T-cell (primary cell): ENCODE data around the gene LRRC57. TPM values are rescaled to one million over a fixed set of nuclear protein-coding genes. Genes with fewer than 3 reads are reported as not detected.

ENCODE experiments used
- ATAC-seq, 4 experiments: fragments of 200-7000 bp in 3 of 4; fragments of 150-1000 bp in 1 of 4; cut with Tn5 transposase; replicated peaks in 1 of 4; 1 replicate in 3 of 4; 2 replicates in 1 of 4; pipeline ENCODE4 v1.10.0; 2021; ENCODE audit warnings: moderate library complexity in 3 of 4, mild to moderate bottlenecking in 2 of 4, moderate number of reproducible peaks in 1 of 4
- CTCF ChIA-PET, 2 donors: fragments of 300-600 bp; sonication (Branson Sonifier 250); formaldehyde crosslinking; loops; one replicate each; lab custom pipeline; 2022; ENCODE audit warnings: antibody characterized with exemption in 2 of 2; lab: Charles Lee
- POLR2A ChIA-PET, 2 donors: fragments of 300-600 bp; sonication (Branson Sonifier 250); formaldehyde crosslinking; loops; one replicate each; lab custom pipeline; 2022; ENCODE audit warnings: antibody characterized with exemption in 2 of 2; lab: Charles Lee
- DNase-seq, 35 experiments: peaks; one replicate each; pipeline versions ENCODE4 v3.0.0 to v3.0.0-alpha.2; 2013 to 2023
- H3K27ac ChIP-seq: one replicate; pipeline ENCODE4 v1.5.1; 2013; ENCODE audit warnings: low read length
- H3K27me3 ChIP-seq, 2 experiments: replicated peaks in 1 of 2; 1 replicate in 1 of 2; 2 replicates in 1 of 2; pipeline versions ENCODE4 v1.6.1 to v1.7.0; 2013; ENCODE audit warnings: low read length in 1 of 2, mixed read lengths in 1 of 2; ENCODE audit not compliant: control insufficient read depth in 2 of 2, insufficient read depth in 2 of 2; ENCODE audit errors: extremely low read depth in 1 of 2
- H3K36me3 ChIP-seq, 2 donors: 1 replicate in 1 of 2; 2 replicates in 1 of 2; pipeline versions ENCODE4 v1.6.1 to v1.7.0; 2013; ENCODE audit warnings: low read length in 1 of 2; ENCODE audit not compliant: control insufficient read depth in 2 of 2, insufficient read depth in 1 of 2; ENCODE audit errors: extremely low read depth in 1 of 2
- H3K4me1 ChIP-seq, 2 experiments: 1 replicate in 1 of 2; 2 replicates in 1 of 2; pipeline versions ENCODE4 v1.6.1 to v1.7.0; 2013; ENCODE audit warnings: low read length in 2 of 2, mixed read lengths in 1 of 2; ENCODE audit not compliant: insufficient read depth in 2 of 2, control insufficient read depth in 1 of 2; ENCODE audit errors: extremely low read depth in 1 of 2
- H3K4me3 ChIP-seq, 2 donors: 1 replicate in 1 of 2; 2 replicates in 1 of 2; pipeline versions ENCODE4 v1.5.1 to v1.7.0; 2013; ENCODE audit warnings: mild to moderate bottlenecking in 2 of 2, low read length in 1 of 2, moderate library complexity in 1 of 2; ENCODE audit not compliant: control insufficient read depth in 1 of 2; ENCODE audit errors: extremely low read depth in 1 of 2
- H3K9me3 ChIP-seq: 2 replicates; pipeline ENCODE4 v1.7.0; 2013
- H3K27ac Mint-ChIP-seq, 2 donors: one replicate each; pipeline ENCODE4 v1.8.0; 2020 to 2021; ENCODE audit warnings: mild to moderate bottlenecking in 2 of 2, mixed read lengths in 2 of 2
- H3K27me3 Mint-ChIP-seq, 2 donors: one replicate each; pipeline ENCODE4 v1.8.0; 2021 to 2022; ENCODE audit warnings: mixed read lengths in 2 of 2
- H3K36me3 Mint-ChIP-seq: one replicate; pipeline ENCODE4 v1.8.0; 2021; ENCODE audit warnings: mixed read lengths
- H3K4me1 Mint-ChIP-seq, 3 donors: one replicate each; pipeline ENCODE4 v1.8.0; 2020 to 2022; ENCODE audit warnings: mixed read lengths in 3 of 3, mild to moderate bottlenecking in 1 of 3
- H3K4me3 Mint-ChIP-seq, 3 donors: one replicate each; pipeline ENCODE4 v1.8.0; 2020 to 2022; ENCODE audit warnings: mild to moderate bottlenecking in 3 of 3, mixed read lengths in 3 of 3, moderate library complexity in 3 of 3
- H3K9me3 Mint-ChIP-seq, 3 donors: one replicate each; pipeline ENCODE4 v1.8.0; 2020 to 2022; ENCODE audit warnings: mixed read lengths in 3 of 3
- WGBS: methylation state at CpG from one replicate; pipeline ENCODE4 v1.1.5; 2013; ENCODE audit warnings: missing lambda C conversion rate; ENCODE audit not compliant: insufficient coverage; 5-methylcytosine and 5-hydroxymethylcytosine counted together
- total RNA-seq, 35 experiments: library from RNA in 6 of 35; stranded (reverse) in 6 of 35; fragments of 120-200 nt in 1 of 35; gene quantifications; one replicate each; pipeline versions ENCODE4 v1.2.1 to v1.2.4 and lab custom pipeline; 2013 to 2026

The LRRC57 gene
- total RNA-seq, 5 donors from 2014 or later (not counting 1 experiment from before 2014, with no cell fraction given): 13.4 to 24.6 (median 18.4) TPM

DNA sequence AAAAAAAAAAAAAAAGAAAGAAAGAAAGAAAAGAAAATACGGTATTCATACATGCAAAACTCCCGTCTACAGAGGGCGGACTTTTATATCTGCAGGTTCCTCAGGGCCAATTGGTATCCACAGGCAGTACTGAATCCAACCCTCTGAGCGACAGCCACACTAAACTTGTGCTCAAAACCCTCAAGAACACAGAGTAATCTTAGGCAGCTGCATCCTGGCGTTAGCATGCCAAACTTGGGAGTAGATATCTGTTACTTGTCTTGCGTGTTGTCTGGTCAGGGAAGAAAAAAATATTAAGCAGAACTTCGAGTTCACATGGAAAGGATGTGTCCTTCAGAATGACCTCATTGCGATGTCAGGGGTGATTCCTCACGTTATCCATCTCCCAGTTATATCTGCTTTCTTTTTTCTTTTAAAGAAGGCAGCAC, 40.3 kb downstream of the LRRC57 start:
- Histone ChIP-seq H3K4me3 (no peak overlapping the region), H3K36me3 (peaks cover 0 to 11% of the 10 kb centered on the region in 2 donors), H3K27ac (no peak overlapping the region), H3K9me3 (no peaks in the 10 kb centered on the region), H3K27me3 (no peaks in the 10 kb centered on the region), H3K4me1 (no peaks in the 10 kb centered on the region)
- ChIA-PET CTCF (no interaction called here), POLR2A (no interaction called here)
- H3K9me3 Mint-ChIP-seq: no peaks in the 10 kb centered on the region
- DNase-seq (no peak), ATAC-seq (no peak)
- H3K4me3 Mint-ChIP-seq: no peak overlapping the region
- no CpG with 5 or more reads among the region's 9 CpGs for WGBS
- H3K4me1 Mint-ChIP-seq: peaks cover 6 to 15% (median 12%) of the 10 kb centered on the region in 3 donors
- no peak overlapping the region for H3K27ac Mint-ChIP-seq
- no peaks in the 10 kb centered on the region for H3K27me3 Mint-ChIP-seq
- H3K36me3 Mint-ChIP-seq: peaks cover 24% of the 10 kb centered on the region

DNA sequence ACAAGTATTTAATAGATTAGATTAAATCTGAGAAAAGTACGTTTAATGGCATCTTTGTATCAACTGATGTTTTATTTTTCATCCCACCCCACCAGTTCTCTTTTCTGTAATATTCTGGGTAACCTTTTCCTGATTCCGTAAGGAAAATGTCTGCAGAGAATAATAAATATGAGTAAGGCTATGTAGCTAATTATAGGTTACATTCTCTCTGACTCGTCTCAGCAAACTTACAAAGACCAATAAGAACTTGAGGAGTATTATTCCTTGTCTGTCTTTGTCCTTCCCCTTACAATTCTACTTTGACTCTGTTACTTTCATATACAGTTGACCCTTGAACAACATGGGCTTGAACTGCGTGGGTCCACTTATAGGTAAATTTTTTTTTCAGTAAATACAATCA, 41.1 kb downstream of the LRRC57 start:
- no peak for ATAC-seq
- no CpG with 5 or more reads among the region's 4 CpGs for WGBS
- Histone ChIP-seq H3K27me3 (no peaks in the 10 kb centered on the region), H3K36me3 (peaks cover 0 to 8% of the 10 kb centered on the region in 2 donors), H3K9me3 (no peaks in the 10 kb centered on the region), H3K4me3 (no peak overlapping the region), H3K27ac (no peak overlapping the region), H3K4me1 (no peaks in the 10 kb centered on the region)
- ChIA-PET POLR2A (no interaction called here), CTCF (interaction anchor here in 1 of 2 donors (0.9 kb wide), 1 partner anchor 8 kb away, joined by 3 read pairs; no protein-coding TSS in a partner anchor)
- no peaks in the 10 kb centered on the region for H3K27me3 Mint-ChIP-seq
- peak overlapping the region in 1 of 2 donors; percentile 6 for H3K27ac Mint-ChIP-seq
- no peak for DNase-seq
- H3K36me3 Mint-ChIP-seq: peaks cover 17% of the 10 kb centered on the region
- peaks cover 6 to 15% (median 14%) of the 10 kb centered on the region in 3 donors for H3K4me1 Mint-ChIP-seq
- H3K9me3 Mint-ChIP-seq: no peaks in the 10 kb centered on the region
- no peak overlapping the region for H3K4me3 Mint-ChIP-seq

DNA sequence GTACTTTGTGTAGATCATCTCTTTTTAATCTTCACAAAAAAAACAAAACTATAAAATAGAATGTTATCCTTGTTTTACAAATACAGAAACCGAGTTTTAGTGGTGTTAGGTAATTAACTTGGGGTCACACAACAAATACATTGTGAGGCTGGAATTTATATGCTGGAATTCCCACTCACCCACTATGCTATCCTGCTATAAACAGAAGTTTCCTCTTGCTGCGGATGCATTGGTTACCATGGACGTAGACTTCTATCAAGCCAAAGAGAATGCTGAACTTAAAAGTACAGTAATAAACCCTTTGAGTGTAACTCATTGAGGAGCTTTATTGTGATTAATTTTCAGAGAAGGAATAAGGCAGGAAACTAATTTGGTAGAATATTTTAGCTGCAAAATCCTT, 44.0 kb downstream of the LRRC57 start:
- ChIA-PET POLR2A (interaction anchor here in 1 of 2 donors (0.6 kb wide), 1 partner anchor 143 kb away, joined by 3 read pairs; no protein-coding TSS in a partner anchor), CTCF (interaction anchor here in 1 of 2 donors (0.6 kb wide), 2 partner anchors 19 to 84 kb away, joined by 4 to 5 read pairs; no protein-coding TSS in a partner anchor)
- H3K9me3 ChIP-seq: no peaks in the 10 kb centered on the region
- Mint-ChIP-seq H3K9me3 (no peaks in the 10 kb centered on the region), H3K4me3 (no peak overlapping the region), H3K4me1 (peaks cover 20 to 31% (median 22%) of the 10 kb centered on the region in 3 donors), H3K36me3 (peaks cover 6% of the 10 kb centered on the region), H3K27me3 (no peaks in the 10 kb centered on the region), H3K27ac (no peak overlapping the region)
- no peak overlapping the region for H3K4me3 ChIP-seq
- peaks cover 0 to 3% of the 10 kb centered on the region in 2 donors for H3K36me3 ChIP-seq
- H3K27me3 ChIP-seq: no peaks in the 10 kb centered on the region
- H3K27ac ChIP-seq: no peak overlapping the region
- ATAC-seq (no peak), DNase-seq (no peak)
- no CpG with 5 or more reads among the region's 3 CpGs for WGBS
- peaks cover 0 to 3% of the 10 kb centered on the region in 2 experiments for H3K4me1 ChIP-seq

DNA sequence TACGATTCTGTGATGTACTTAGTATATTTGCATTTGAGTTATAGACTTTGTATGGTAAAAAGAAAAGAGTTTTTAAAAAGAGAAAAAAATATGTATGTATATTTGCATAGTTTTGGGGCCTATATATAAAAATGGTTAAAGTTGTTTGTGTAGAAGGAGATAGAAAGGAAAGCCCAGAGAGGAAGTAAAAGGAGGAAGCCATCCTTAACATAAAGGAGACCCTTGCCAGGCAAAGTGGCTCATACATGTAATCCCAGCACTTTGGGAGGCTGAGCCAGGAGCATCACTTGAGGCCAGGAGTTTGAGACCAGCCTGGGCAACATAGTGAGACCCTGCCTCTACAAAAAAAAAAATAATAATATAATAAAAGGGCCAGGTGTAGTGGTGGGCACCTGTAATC, 44.8 kb downstream of the LRRC57 start:
- Histone ChIP-seq H3K27me3 (no peaks in the 10 kb centered on the region), H3K9me3 (no peaks in the 10 kb centered on the region), H3K4me1 (peaks cover 0 to 3% of the 10 kb centered on the region in 2 experiments), H3K36me3 (peaks cover 0 to 3% of the 10 kb centered on the region in 2 donors), H3K27ac (no peak overlapping the region), H3K4me3 (no peak overlapping the region)
- WGBS: 100% methylated on average over 1 of the region's 1 CpG
- H3K36me3 Mint-ChIP-seq: peaks cover 5% of the 10 kb centered on the region
- no peak overlapping the region for H3K27ac Mint-ChIP-seq
- ATAC-seq: no peak
- H3K27me3 Mint-ChIP-seq: no peaks in the 10 kb centered on the region
- DNase-seq: no peak
- CTCF ChIA-PET: no interaction called here
- H3K4me1 Mint-ChIP-seq: peaks cover 22 to 35% (median 25%) of the 10 kb centered on the region in 3 donors
- H3K9me3 Mint-ChIP-seq: no peaks in the 10 kb centered on the region
- no peak overlapping the region for H3K4me3 Mint-ChIP-seq
- POLR2A ChIA-PET: no interaction called here

DNA sequence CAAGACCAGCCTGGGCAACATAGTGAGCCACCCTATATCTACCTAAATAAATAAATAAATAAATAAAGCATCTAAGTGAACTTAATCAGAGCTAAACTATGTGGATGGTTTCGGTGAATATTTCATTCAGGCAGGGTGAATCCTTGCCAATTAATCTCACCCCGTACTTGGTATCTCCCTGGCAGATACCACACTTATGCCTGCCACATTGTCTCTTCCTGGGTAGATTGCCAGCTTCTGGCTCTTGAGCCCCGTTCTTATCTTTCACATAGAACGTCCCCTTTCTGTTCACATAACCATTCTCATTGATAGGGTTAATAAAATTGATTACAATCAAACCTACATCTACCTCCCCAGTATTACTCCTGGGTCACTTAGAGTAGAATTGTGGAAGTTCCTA, 46.1 kb downstream of the LRRC57 start:
- Mint-ChIP-seq H3K27me3 (no peaks in the 10 kb centered on the region), H3K4me3 (no peak overlapping the region), H3K4me1 (peaks cover 33 to 45% (median 36%) of the 10 kb centered on the region in 3 donors), H3K9me3 (no peaks in the 10 kb centered on the region), H3K27ac (no peak overlapping the region), H3K36me3 (no peaks in the 10 kb centered on the region)
- WGBS: no CpG with 5 or more reads among the region's 4 CpGs
- DNase-seq: no peak
- Histone ChIP-seq H3K4me3 (no peak overlapping the region), H3K27me3 (no peaks in the 10 kb centered on the region), H3K36me3 (peaks cover 0 to 3% of the 10 kb centered on the region in 2 donors), H3K27ac (no peak overlapping the region), H3K9me3 (no peaks in the 10 kb centered on the region), H3K4me1 (peaks cover 2 to 11% of the 10 kb centered on the region in 2 experiments)
- no peak for ATAC-seq
- CTCF ChIA-PET: interaction anchor here in 1 of 2 donors (0.6 kb wide), 1 partner anchor 587 kb away, joined by 3 read pairs; no protein-coding TSS in a partner anchor
- POLR2A ChIA-PET: interaction anchor here in 1 of 2 donors (0.6 kb wide), 1 partner anchor 49 kb away, joined by 7 read pairs; no protein-coding TSS in a partner anchor

DNA sequence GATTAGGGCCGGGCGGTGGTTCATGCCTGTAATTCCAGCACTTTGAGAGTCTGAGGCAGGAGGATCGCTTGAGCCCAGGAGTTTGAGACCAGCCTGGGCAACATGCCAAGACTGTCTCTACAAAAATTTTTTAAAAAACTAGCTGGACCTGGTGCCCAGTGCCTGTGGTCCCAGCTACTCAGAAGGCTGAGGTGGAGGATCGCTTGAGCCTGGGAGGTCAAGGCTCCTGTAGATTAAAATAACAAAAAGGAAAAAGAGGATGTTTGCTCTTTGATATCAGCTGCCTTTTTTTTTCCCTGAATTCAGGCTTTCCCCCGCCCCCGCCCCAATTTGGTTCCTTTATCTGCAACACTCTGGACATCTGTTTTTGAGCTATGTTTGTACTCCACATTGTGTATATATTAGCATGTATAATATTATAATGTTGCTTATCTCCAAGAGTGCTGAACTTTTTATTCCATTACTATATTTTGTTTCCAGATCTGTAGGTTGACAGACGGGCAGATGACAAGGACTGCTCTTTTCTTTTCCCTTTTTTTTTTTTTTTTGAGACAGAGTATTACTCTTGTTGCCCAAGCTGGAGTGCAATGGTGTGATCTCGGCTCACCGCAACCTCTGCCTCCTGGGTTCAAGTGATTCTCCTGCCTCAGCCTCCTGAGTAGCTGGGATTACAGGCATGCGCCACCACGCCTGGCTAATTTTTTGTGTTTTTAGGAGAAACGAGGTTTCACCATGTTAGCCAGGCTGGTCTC, 48.6 kb downstream of the LRRC57 start:
- no peak overlapping the region for H3K4me3 ChIP-seq
- no peaks in the 10 kb centered on the region for H3K27me3 ChIP-seq
- no peak overlapping the region for H3K27ac ChIP-seq
- no peaks in the 10 kb centered on the region for H3K27me3 Mint-ChIP-seq
- no peak overlapping the region for H3K4me3 Mint-ChIP-seq
- WGBS: 95% methylated on average over 5 of the region's 12 CpGs
- H3K27ac Mint-ChIP-seq: no peak overlapping the region
- DNase-seq (no peak), ATAC-seq (no peak)
- H3K4me1 Mint-ChIP-seq: peaks cover 55 to 63% (median 57%) of the 10 kb centered on the region in 3 donors
- H3K36me3 Mint-ChIP-seq: no peaks in the 10 kb centered on the region
- CTCF ChIA-PET: interaction anchor here in 1 of 2 donors (0.5 to 0.8 kb wide), 3 partner anchors 7 to 22 kb away, joined by 3 to 4 read pairs (median 4); no protein-coding TSS in a partner anchor
- no peaks in the 10 kb centered on the region for H3K9me3 Mint-ChIP-seq
- POLR2A ChIA-PET: interaction anchor here (0.6 to 1.0 kb wide), 2 partner anchors 35 to 159 kb away, joined by 3 read pairs; no protein-coding TSS in a partner anchor
- no peaks in the 10 kb centered on the region for H3K9me3 ChIP-seq
- peaks cover 0 to 3% of the 10 kb centered on the region in 2 donors for H3K36me3 ChIP-seq
- peaks cover 8 to 31% of the 10 kb centered on the region in 2 experiments for H3K4me1 ChIP-seq
